HG03066 (cell line): ENCODE data around the gene RBM3.

Experiments used
- ATAC-seq: cut with Tn5 transposase; IDR thresholded peaks from one replicate; pipeline ENCODE4 v1.9.1; 2021; ENCODE audit warnings: low read depth; ENCODE audit not compliant: unreplicated experiment

RBM3 gene

DNA sequence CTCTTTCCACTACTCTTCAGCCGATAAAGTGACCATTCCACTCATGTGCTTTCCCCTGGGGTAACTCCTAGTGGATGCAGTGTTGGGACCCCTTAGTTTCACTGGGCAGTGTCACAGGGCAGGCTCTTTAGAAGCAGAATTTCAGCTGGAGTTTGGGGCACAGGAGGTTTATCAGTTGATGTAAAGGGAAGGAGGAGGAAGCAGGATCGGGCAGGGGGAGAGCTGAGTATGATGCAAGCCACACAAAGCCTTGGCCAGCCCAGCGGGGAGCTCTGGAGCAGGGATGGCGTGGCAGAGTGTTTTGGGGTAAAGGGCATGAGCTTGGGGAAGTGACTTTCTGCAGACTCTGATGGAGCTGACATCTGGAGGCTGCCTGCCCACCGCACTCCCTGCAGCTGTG is 42.3 kb downstream of the RBM3 start:
- no peak for ATAC-seq

DNA sequence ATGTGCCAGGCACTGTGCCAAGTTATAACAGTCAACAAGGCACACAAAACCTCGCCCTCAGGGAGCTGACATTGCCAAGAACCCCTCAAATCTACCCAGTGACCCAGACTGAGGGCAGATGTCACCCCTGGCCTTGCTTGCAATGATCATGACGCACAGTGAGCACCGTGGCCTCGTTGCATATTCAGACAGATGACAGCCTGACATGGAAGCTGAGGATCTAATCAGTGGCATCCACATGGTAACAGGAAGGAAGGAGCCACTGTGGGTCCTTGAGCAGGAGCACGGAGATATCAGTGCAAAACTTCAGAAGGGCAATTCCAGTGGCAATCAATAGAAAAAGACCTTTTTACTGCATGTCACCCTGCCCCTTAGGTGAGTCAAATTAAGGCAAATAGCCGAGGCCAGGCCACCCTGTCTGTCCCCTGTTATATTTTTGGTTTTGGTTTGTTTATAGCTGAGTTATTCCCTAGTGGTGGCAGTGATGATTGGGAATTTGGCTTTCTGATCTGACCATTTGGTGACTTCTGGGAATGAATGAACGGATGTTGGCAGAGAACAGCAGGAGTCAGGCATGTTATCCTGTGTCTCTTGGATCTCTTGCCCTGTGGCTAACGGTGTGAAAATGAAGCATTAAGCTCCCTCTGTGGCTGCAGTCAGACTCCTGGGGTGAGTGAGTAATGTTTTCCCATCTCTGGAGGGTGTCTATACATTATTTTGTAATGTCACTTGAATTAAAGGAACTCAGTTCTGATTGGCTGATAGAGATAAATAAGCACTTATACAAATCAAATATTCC is 43.5 kb downstream of the RBM3 start:
- no peak for ATAC-seq

DNA sequence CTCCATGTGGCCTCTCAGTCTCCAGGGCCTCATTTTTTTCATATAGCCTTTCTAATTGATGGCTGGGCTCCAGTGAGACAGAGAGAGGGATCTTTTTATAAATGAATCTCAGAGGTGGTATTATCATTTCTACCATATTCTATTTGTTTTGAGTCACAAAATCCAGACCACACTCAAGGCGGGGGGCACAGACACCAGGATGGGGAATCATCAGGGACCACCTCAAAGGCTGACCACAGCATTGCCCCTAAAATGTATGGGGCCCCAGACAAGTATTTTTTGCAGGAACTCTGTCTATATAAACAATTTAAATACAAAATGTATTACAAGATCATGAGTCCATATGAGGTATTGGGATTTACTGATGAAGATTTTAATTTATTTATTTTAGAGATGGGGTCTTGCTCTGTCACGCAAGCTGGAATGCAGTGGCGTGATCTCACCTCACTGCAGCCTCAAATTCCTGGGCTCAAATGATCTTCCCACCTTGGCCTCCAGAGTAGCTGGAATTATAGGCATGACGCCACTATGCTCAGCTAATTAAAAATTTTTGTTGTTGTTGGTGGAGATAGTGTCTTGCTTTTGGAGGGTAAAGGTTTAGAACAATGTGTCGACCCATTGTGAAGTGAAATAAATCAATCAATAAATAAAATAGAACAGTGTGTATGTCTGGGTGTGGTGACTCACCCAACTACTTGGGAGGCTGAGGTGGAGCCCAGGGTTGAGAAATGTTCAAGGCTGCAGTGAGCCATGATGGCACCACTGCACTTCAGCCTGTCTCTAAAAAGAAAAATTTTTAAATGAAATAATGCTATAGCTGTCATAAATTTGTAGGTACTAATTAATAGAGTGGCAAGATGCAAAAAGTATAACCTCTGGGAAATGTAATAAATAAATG is 52.4 kb downstream of the RBM3 start:
- no peak for ATAC-seq
